ENCODE data around the gene PATL1. TPM values are rescaled to one million over a fixed set of nuclear protein-coding genes. Genes with fewer than 3 reads are reported as not detected.

The PATL1 gene
- total and polyA plus RNA-seq, 12 donors, result 9.0 to 30.4 (median 24.5) TPM

- intact Hi-C loops (cut with DNase I), result loop anchor here in 5 of 10 donors (5.0 to 10.0 kb wide), 4 partner anchors 126 to 498 kb away; partner anchors contain the start of gene DTX4 (in 1 of the 5)
- Histone ChIP-seq H3K9me3 (no peaks in the 10 kb centered on the region), H3K27ac (no peak overlapping the region), H3K36me3 (no peaks in the 10 kb centered on the region), H3K4me3 (no peak overlapping the region), H3K27me3 (no peaks in the 10 kb centered on the region), H3K4me1 (peaks cover 0 to 11% (median 6%) of the 10 kb centered on the region in 9 donors)
- ATAC-seq (no peak), DNase-seq (no peak)
- TF ChIP-seq CTCF (IDR thresholded peaks at IDR 0.05), result no peak
- 88 to 93% methylated on average over 2 of the region's 2 CpGs for WGBS, 2 donors
Observed at GRCh38 chr11:59673291-59673690, 4.5 kb upstream of the PATL1 start.

GRCh38 chr11:59671471-59671870, 2.6 kb upstream of the PATL1 start:
- Histone ChIP-seq H3K4me1 (peaks cover 0 to 27% (median 22%) of the 10 kb centered on the region in 9 donors), H3K9me3 (no peaks in the 10 kb centered on the region), H3K27ac (no peak overlapping the region), H3K27me3 (no peaks in the 10 kb centered on the region), H3K4me3 (no peak overlapping the region), H3K36me3 (peaks cover 0 to 4% (median 0%) of the 10 kb centered on the region in 9 donors)
- ATAC-seq (no peak), DNase-seq (no peak)
- intact Hi-C loops (cut with DNase I), result loop anchor here in 5 of 10 donors (5.0 to 10.0 kb wide), 4 partner anchors 124 to 497 kb away; partner anchors contain the start of gene DTX4 (in 1 of the 5)
- no peak for TF ChIP-seq CTCF (IDR thresholded peaks at IDR 0.05)
- whole genome bisulfite sequencing, 2 donors, result 95 to 97% methylated on average over 11 of the region's 11 CpGs

GRCh38 chr11:59669611-59670009, 773 bp upstream of the PATL1 start:
- ATAC-seq (peak; percentile 16 to 63 (median 50)), DNase-seq (peak; percentile 31 to 34)
- intact Hi-C loops (cut with DNase I), result loop anchor here in 9 of 10 donors (1.0 to 10.0 kb wide), 13 partner anchors 52 to 495 kb away; partner anchors contain the start of genes OSBP (in 4 of the 9), DTX4 (in 1 of the 9) and MRPL16 (in 1 of the 9)
- 6 to 9% methylated on average over 22 of the region's 22 CpGs for WGBS, 2 donors
- TF ChIP-seq CTCF (IDR thresholded peaks at IDR 0.05), result no peak
- H3K4me1 ChIP-seq, result peaks cover 0 to 38% (median 22%) of the 10 kb centered on the region in 9 donors
- H3K36me3 ChIP-seq, result peaks cover 0 to 22% (median 13%) of the 10 kb centered on the region in 9 donors
- peak overlapping the region; percentile 38 to 98 (median 86) for H3K4me3 ChIP-seq
- H3K27me3 ChIP-seq, result no peaks in the 10 kb centered on the region
- peak overlapping the region; percentile 75 to 99 (median 96) for H3K27ac ChIP-seq
- H3K9me3 ChIP-seq, result no peaks in the 10 kb centered on the region

- Histone ChIP-seq H3K27me3 (no peaks in the 10 kb centered on the region), H3K27ac (peak overlapping the region; percentile 74 to 99 (median 96)), H3K36me3 (peaks cover 0 to 35% (median 25%) of the 10 kb centered on the region in 9 donors), H3K9me3 (no peaks in the 10 kb centered on the region), H3K4me3 (peak overlapping the region; percentile 55 to 98 (median 90)), H3K4me1 (peaks cover 0 to 50% (median 23%) of the 10 kb centered on the region in 9 donors)
- peak in 4 of 9 donors; percentile 15 to 23 (median 18) for TF ChIP-seq CTCF (IDR thresholded peaks at IDR 0.05)
- WGBS, 2 donors, result 0% methylated on average over 36 to 39 of the region's 39 CpGs
- DNase-seq, result peak; percentile 36 to 43
- peak; percentile 8 to 49 (median 16) for ATAC-seq
- intact Hi-C loops (cut with DNase I), result loop anchor here in 7 of 10 donors (2.0 to 10.0 kb wide), 9 partner anchors 51 to 144 kb away; partner anchors contain the start of genes OSBP (in 4 of the 7) and MRPL16 (in 1 of the 7)
Observed at GRCh38 chr11:59668188-59668949, 468 bp downstream of the PATL1 start.
